Hippocampal formation (tissue), 2 donors: ENCODE data around the gene SMARCB1.

Source experiments
- DNase-seq, 2 donors: peaks; one replicate each; lab custom pipeline; 2025; lab: John Stamatoyannopoulos, UW

Gene SMARCB1

GRCh38 chr22:23831781-23832180, 45.0 kb downstream of the SMARCB1 start:
- no peak for DNase-seq

- no peak for DNase-seq
Measured at GRCh38 chr22:23832226-23833016, 45.7 kb downstream of the SMARCB1 start.

- DNase-seq, result no peak
Measured at GRCh38 chr22:23833017-23833751, 46.4 kb downstream of the SMARCB1 start.

- no peak for DNase-seq
Measured at GRCh38 chr22:23833911-23834317, 47.1 kb downstream of the SMARCB1 start.

- no peak for DNase-seq
Measured at GRCh38 chr22:23834406-23834792, 47.6 kb downstream of the SMARCB1 start.

GRCh38 chr22:23834793-23835483, 48.2 kb downstream of the SMARCB1 start:
- DNase-seq, result peak; percentile 51 to 67

- no peak for DNase-seq
Measured at GRCh38 chr22:23835484-23836144, 48.8 kb downstream of the SMARCB1 start.

GRCh38 chr22:23836281-23836680, 49.5 kb downstream of the SMARCB1 start:
- no peak for DNase-seq

GRCh38 chr22:23836692-23837495, 50.1 kb downstream of the SMARCB1 start:
- DNase-seq, result no peak

- DNase-seq, result no peak
Measured at GRCh38 chr22:23837496-23837859, 50.7 kb downstream of the SMARCB1 start.

- no peak for DNase-seq
Measured at GRCh38 chr22:23837911-23838680, 51.3 kb downstream of the SMARCB1 start.

GRCh38 chr22:23838681-23839468, 52.1 kb downstream of the SMARCB1 start, which contains the start of gene DERL3:
Gene DERL3 (minus strand): TSS chr22:23839006. CDS start chr22:23838987, 19 bp downstream.
- peak; percentile 82 to 90 for DNase-seq

- DNase-seq, result no peak
Measured at GRCh38 chr22:23840026-23840425, 53.3 kb downstream of the SMARCB1 start.

- DNase-seq, result no peak
Measured at GRCh38 chr22:23841292-23841691, 54.5 kb downstream of the SMARCB1 start.

- no peak for DNase-seq
Measured at GRCh38 chr22:23841736-23842445, 55.1 kb downstream of the SMARCB1 start.

GRCh38 chr22:23842599-23842998, 55.8 kb downstream of the SMARCB1 start:
- DNase-seq, result no peak

- no peak for DNase-seq
Measured at GRCh38 chr22:23844739-23845202, 58.0 kb downstream of the SMARCB1 start.

GRCh38 chr22:23845265-23846080, 58.7 kb downstream of the SMARCB1 start:
- DNase-seq, result no peak
